AG04449 (cell line): ENCODE data around the gene ZIM2.

Source experiments
- CTCF ChIA-PET: fragments of 350-600 bp; formaldehyde crosslinking; extraction: SDS; loops from one replicate; lab custom pipeline; 2021; ENCODE audit warnings: antibody characterized with exemption; lab: Yijun Ruan, JAX
- POLR2A ChIA-PET: fragments of 400-600, 350-600 bp; formaldehyde crosslinking; extraction: SDS; loops from one replicate; lab custom pipeline; 2020; ENCODE audit warnings: antibody characterized with exemption, inconsistent platforms; lab: Yijun Ruan, JAX
- DNase-seq: peaks from one replicate; pipeline ENCODE4 v3.0.0-alpha.2; 2010; ENCODE audit warnings: low read depth, low spot score
- H3K4me3 ChIP-seq: 2 replicates; pipeline ENCODE4 v1.5.1; 2011; ENCODE audit warnings: low read depth, mild to moderate bottlenecking, control low read depth, low read length
- TF ChIP-seq, protein P1 (sequence below): IDR thresholded peaks from one replicate; pipeline ENCODE4 v1.5.1; 2011; ENCODE audit warnings: mild to moderate bottlenecking, moderate library complexity, low read length, control low read depth, inconsistent platforms; ENCODE audit not compliant: insufficient read depth; ENCODE audit errors: missing control alignments

ZIM2 gene

DNA sequence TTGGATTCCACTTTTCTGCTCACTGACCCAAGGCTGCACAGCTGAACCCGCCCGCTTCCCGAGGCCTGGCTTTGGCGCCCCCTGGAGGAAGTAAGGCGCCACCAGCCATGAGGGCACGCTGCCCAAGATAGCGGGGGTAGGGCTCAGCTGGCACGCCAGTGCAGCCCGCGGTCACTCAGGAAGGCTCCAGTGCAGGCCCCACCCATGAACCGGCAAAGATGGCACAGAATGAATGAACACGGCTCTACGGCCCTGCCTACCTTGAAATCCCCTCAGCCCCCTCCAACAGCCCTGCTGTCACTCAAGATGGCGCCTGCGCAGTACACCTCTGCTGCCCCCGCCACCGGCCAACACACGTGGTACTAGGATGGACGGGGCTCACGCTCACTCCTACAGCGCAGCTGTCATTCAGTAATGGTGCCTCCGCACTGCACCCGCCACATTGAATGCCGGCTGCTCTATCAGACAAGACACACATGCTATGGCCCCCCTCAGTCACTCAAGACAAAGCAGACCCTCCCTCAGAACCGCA is 3.0 kb downstream of the ZIM2 start:
- TF ChIP-seq, protein P1, sequence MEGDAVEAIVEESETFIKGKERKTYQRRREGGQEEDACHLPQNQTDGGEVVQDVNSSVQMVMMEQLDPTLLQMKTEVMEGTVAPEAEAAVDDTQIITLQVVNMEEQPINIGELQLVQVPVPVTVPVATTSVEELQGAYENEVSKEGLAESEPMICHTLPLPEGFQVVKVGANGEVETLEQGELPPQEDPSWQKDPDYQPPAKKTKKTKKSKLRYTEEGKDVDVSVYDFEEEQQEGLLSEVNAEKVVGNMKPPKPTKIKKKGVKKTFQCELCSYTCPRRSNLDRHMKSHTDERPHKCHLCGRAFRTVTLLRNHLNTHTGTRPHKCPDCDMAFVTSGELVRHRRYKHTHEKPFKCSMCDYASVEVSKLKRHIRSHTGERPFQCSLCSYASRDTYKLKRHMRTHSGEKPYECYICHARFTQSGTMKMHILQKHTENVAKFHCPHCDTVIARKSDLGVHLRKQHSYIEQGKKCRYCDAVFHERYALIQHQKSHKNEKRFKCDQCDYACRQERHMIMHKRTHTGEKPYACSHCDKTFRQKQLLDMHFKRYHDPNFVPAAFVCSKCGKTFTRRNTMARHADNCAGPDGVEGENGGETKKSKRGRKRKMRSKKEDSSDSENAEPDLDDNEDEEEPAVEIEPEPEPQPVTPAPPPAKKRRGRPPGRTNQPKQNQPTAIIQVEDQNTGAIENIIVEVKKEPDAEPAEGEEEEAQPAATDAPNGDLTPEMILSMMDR, result no peak
- DNase-seq, result no peak
- no peak overlapping the region for H3K4me3 ChIP-seq
- POLR2A ChIA-PET, result no interaction called here
- CTCF ChIA-PET, result no interaction called here

DNA sequence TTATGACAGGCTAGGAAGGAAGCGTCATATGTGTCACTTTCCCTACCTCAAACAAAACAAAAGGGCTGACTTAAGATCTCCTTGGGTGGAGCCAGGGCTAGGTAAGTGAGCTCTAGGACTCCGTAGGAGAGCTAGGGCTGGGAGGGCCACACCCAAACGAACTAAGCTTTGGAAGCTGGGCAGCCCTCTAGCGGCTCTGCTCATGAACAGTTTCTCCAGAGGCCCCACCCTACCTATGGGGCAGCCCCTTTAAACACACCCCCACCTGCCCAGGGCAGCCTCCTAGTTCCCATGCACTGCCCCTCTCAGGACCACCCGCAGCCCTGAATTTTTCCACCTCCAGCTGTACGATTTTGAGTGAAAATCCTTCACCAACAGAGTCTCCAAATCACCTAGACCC is 3.5 kb downstream of the ZIM2 start:
- H3K4me3 ChIP-seq, result no peak overlapping the region
- ChIA-PET CTCF (no interaction called here), POLR2A (no interaction called here)
- TF ChIP-seq, protein P1, result no peak
- DNase-seq, result no peak

DNA sequence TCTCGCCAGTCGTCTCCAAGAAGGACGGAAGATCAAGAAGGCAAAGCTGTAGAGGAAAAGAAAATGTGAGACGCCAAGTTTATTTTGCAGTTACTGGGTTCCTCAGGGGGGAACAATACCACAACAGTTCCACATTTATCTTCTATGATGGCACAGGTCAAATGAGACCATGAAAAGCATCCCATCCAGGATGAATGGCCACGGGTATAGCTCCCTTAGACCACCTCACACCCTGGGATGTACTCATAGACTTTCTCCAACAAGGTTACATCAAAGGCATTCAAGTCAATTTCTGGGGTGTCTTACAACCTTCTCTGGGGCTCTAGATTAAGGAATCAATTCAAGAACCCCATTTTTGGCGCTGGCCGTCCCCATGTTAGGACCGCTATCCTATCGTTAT is 4.5 kb downstream of the ZIM2 start:
- ChIA-PET CTCF (no interaction called here), POLR2A (no interaction called here)
- TF ChIP-seq, protein P1, result no peak
- no peak for DNase-seq
- H3K4me3 ChIP-seq, result no peak overlapping the region

DNA sequence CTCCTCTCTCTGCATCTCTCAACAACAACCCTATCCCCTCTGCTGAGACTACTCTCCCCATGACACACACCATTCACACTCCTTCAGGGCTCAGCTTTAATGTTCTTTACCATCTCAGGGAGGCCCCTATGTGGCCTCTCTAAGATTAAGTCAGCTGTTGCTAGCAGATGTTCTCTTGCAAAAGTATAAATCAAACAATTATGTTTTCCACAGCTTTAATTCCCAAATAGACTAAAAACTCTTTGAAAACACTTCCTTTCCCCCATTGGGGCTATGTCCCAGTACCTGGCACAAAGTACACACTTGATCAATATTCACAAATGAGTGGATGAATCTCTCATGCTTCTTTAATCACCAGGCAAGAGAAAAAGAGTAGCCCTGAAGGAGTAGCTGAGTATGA is 5.1 kb downstream of the ZIM2 start:
- no peak for DNase-seq
- H3K4me3 ChIP-seq, result no peak overlapping the region
- POLR2A ChIA-PET, result no interaction called here
- CTCF ChIA-PET, result no interaction called here
- TF ChIP-seq, protein P1, result no peak

DNA sequence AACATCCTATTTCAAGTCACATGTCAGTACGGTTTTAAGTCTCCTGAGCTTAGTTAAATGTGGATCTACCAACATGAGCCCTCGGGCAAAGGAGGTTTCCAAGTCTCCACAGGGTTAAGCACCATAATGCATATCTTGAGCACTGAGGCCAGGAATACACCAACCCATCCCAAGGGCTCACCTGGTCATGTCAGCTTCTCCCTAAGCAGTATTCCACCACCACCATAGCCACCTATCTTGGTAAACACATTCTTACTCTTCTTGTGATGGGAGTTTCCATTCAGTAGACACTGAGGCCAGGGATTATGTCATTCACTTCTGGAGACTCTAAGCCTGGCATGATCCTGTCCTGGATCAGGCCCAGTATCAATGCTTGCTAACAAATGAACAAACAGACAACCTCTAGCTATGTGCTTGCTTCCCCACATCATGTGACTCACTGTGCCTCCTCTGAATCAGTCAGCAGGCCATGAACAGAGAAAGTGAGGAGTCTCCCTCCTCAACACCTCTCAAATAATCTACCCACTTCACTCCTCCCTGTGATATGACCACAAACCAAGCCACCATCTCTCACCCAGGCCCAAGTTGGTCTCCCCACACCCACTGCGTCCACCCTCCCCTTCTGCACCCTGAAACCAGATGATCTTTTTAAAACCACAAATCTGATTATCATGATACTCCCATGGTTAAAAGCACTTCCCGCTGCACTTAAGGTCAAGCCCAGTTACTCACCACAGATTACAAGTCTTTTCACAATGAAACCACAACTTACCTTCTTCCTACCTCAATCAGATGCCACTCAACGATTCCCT is 5.8 kb downstream of the ZIM2 start:
- H3K4me3 ChIP-seq, result no peak overlapping the region
- ChIA-PET CTCF (no interaction called here), POLR2A (no interaction called here)
- TF ChIP-seq, protein P1, result no peak
- no peak for DNase-seq

DNA sequence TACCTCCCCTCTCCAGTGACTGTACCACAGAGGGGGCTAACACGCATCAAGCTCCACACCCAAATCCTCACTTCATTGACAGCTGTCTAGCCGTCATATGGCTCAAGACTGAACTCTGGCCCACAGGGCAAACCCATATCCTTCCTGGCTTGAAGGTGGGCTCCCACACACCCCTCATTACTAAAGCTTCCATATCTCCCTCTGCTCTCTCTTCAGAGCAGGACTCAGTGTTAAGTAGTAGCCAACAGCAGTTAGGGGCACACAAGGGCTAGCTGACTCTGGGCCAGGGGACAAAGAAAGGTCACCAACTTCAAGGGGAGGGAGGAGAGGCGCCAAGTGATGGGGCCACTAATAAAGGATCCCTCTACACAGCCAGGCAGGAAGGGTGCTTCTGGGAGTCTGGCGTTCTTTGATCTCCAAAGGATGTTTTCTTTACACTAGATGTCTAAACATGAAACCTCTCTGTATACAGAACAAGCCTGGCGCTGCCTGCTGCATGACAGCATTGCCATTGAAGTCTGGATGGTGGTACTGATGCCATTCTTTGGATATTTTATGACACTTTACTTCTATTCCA is 8.1 kb downstream of the ZIM2 start:
- POLR2A ChIA-PET, result no interaction called here
- no peak overlapping the region for H3K4me3 ChIP-seq
- no peak for DNase-seq
- TF ChIP-seq, protein P1, result no peak
- CTCF ChIA-PET, result no interaction called here
